Glomerular endothelial cell (primary cell): ENCODE measurements around the gene PYM1. TPM values are rescaled to one million over a fixed set of nuclear protein-coding genes. Genes with fewer than 3 reads are reported as not detected.
"Not testable (repeated sequence)": the region's sequence is repeated elsewhere in the genome, so short reads cannot be mapped to it uniquely, and the experiment has no call there.

ENCODE experiments used
- DNase-seq: peaks from one replicate; pipeline ENCODE4 v3.0.0-alpha.2; 2011; ENCODE audit warnings: low read depth, low spot score; ENCODE audit errors: extremely low read depth
- total RNA-seq: library from RNA; depleted of rRNA; stranded (reverse); fragments of >200 nt; gene quantifications from 2 replicates; pipeline ENCODE4 v1.2.3, GENCODE V29; 2015

The PYM1 gene
- total RNA-seq, 1 donor from 2014 or later: 31.8 TPM

DNA sequence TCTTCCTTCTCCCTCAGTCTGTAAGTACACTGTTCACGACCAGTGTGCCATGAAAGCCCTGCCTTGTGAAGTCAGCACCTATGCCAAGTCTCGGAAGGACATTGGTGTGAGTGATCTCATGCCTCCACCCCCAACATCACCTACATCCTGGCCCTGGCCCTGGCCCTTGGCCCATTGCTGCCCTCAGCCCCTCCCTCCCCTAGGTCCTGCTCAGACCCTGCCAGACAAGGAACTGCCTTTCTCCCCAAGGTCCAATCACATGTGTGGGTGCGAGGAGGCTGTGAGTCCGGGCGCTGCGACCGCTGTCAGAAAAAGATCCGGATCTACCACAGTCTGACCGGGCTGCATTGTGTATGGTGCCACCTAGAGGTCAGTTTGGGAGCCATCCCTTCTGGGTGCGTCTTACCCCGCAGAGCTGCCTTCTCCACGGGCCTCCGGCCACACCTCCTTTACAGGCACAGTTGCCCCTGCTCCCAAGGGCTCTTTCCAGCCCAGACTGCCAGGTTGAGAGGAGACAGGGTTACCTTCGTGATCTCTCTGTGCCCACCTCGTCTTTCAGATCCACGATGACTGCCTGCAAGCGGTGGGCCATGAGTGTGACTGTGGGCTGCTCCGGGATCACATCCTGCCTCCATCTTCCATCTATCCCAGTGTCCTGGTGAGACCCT is 12.5 kb upstream of the PYM1 start:
- no peak for DNase-seq

- no peak for DNase-seq
These were observed 11.3 kb upstream of the PYM1 start for GRCh38 chr12:55938826-55939501.

DNA sequence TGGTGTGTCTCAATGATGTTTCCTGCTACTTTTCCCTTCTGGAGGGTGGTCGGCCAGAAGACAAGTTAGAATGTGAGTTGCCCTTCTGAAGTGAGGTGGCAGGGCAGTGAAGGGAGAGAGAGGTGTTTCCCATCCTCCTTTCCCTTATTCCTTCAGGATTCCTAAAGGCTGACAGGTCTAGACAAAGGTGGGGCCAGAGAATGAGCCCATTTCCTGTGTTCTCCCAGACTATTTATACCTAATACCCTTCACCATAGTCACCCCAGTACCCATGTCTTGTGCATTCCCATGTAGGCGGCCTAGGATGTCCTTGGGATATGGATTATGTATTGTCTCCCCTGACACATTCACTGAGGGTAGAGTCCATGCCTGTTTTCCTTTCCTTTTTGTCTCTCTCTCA is 10.3 kb upstream of the PYM1 start:
- DNase-seq: no peak

DNA sequence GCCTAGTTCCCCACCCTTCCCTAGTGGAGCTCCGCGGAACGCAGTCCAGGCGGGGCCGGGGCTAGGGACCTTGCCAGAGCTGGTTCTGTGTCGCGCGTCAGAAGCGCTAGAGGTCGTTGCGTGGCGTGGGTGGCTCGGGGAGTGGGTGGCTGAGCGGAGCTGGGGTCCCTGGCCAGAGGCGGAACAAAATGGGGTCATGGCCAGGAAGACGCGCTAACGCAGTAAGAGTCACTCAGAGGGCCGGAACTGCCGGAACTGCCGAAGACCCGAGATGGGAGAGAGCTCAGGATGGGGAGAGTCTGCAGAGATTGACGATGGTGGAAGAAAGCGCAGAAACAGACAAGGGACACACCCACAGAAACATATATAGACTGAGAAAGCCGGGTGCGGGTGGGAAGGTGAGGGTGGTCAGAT is 8.1 kb upstream of the PYM1 start:
- no peak for DNase-seq

- no peak for DNase-seq
These were observed 7.1 kb upstream of the PYM1 start for GRCh38 chr12:55934773-55935172.

- DNase-seq: no peak
These were observed 6.4 kb upstream of the PYM1 start for GRCh38 chr12:55933799-55934742.

DNA sequence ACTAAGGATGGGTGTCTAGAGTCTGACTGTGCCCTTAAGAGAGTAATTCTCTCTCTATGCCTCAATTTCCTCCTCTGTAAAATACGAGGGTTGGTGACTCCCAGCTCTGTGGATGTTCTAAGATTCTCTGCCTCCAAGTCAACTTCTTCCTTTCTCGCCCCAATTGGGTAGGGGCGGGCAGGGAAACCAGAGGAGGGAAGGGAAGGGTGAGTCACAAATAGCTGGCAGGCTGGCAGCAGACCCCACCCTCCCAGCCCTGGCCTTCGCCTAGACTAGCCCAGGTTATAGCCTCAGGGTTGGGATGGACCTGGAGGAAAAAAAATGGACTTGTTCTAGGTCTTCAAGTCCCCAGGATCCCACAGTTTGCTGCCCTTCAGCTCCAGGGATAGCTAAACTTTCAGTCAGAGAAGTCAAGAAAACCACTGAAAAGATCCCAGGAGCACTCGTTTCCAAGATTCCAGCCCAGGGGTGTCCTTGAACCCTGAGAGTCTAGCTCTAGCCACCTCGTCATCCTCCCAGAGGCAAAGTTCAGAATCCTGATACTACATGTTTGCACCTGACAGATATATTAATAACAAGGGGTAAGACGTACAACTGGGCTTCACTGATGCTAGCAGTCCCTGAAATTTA is 5.6 kb upstream of the PYM1 start:
- no peak for DNase-seq

DNA sequence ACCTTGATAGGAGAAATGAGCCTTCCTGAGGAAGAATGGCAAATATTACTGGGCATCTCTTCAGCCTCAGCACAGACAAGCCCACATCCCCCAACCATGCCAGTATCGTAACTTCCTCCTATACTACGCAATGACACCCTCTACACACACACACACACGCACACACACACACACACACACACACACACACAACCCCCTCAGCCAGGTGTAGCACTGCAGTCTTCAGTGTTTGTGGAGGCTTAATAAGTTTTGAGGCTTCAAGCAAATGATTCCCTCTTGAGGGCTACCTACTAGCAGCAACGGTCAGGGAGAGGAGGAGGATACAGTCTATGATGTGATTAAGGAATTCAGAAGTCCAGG is 4.8 kb upstream of the PYM1 start:
- no peak for DNase-seq

DNA sequence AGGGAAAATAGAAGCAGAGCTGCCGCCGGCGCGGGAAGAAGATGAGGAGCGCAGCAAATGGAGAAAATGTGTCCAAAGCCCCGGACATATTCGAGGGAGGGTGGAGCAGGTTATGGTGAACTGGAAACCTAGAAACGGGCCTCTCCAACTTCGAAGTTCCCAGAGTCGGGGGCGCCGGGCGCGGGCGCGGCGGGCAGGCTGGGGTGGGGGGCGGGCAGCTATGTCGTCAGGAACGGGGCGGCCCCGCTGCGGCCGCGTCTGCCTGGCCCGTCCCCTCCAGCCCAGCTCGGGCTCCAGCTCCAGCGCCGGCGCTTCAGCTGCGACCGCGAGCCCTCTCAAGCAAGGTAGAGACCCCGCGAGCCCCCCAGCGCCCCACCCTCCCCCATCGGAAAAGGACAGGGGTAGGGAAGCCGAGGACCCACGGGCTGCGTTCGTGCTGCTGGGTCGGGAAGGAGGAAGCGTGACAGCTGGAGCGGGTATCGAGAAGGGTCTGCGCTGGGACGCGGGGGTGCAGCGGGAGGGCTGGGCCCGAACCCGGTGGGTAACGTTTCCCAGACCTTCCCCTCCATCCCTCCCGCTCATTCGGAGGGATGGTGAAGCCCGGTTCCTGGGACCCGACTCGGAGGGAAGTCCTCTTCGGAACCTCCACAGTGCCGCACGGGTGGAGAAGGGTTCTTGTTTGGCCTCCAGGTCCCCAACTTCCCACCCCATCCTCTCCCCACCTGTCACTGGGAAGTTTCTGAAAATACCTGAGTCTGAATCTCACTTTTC is 4.3 kb upstream of the PYM1 start:
- DNase-seq: no peak

DNA sequence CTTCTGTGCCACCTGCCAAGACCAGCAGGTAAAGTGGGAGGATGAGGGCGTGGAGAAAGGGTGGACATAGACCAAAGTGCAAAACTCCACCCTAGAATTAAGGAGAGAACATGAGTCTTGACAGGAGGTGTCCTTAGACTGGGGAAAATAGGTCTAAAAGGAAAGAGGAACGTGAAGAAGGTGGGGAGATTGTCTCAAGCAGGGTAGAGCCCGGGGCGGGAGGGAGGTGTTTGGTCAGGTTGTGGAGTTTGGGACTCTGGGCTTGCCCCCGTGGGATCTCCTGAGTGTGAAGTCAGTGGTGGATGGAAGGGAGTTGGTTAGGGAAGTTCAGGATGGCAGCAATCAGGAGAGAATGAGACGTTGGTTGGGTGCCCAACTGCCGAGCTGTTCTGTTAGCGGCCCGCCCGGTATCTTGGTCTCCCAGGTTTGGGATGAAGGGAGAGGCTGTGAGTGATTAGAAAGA is 3.7 kb upstream of the PYM1 start:
- no peak for DNase-seq

- DNase-seq: no peak
These were observed 3.1 kb upstream of the PYM1 start, which contains the start of gene DGKA for GRCh38 chr12:55930771-55931316. DGKA (plus strand) TSS chr12:55931162; CDS start chr12:55936504, 5,342 bp downstream.

DNA sequence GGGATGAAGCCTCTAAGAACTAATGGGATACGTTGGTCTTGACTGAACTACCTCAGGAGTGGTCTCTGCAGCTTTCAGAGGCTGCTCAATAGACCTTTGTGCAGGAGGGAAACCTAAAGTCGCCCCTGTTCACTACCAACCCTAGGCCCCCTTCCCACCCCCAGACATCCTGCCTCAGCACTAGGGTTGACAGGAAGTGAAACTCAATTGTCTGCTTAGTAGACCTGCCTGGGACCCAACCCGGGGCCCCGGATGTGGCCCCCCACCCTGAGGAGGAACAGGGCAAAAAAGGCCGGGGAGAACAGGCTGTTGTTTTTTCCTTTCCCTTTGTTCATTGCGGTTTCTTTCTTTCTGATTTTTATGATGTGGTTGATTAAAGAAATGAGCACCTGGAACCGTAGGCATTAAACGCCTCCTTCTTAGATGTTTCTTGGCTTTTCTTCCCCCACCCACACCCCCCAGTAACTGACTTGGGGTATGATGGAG is 1.7 kb upstream of the PYM1 start:
- DNase-seq: no peak

- no peak for DNase-seq
These were observed 731 bp downstream of the PYM1 start for GRCh38 chr12:55926738-55927587.

DNA sequence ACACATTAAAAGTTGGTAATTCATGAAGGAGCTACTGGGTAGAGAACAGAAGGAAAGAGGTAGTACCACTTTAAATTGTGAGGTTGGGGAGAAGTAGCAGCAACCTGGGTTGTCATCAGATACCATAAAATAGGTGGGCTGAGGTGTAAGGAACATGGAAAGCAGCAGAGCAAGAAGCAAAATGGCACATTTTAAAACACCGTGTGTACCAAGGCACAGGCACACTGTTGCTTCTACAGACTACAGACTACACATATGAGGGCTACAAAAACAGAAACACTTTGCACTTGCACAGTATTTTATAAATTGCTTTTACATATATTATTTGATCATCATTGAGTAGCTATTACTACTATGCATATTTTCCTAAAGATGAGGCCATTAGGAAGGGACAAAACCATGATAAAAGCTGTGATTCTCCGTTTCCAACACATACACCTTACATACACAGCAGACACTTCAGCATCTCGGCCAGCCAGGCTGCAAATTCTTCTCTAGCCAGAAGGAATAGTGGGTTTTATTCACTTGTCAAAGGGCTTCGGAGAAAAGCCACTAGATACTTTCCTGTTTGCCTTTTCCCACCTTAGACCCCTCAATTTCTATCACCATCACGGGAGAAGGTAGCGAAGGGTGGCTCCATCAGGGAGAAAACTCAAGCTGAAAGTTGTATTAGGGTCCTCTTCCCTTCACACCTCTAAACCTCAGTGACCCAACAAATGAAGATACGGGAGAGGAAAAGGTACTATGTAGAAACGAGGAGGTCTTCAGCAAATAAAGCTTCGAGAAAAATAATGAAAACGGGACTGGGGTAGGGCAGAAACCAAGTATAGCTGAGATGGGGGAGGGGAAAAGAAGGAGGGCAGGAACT is 1.6 kb downstream of the PYM1 start:
- DNase-seq: no peak

GRCh38 chr12:55925371-55925770 is 2.3 kb downstream of the PYM1 start:
- no peak for DNase-seq

GRCh38 chr12:55923648-55924047 is 4.0 kb downstream of the PYM1 start:
- not testable (repeated sequence) for DNase-seq

GRCh38 chr12:55922126-55922525 is 5.6 kb downstream of the PYM1 start:
- no peak for DNase-seq

GRCh38 chr12:55919032-55919431 is 8.7 kb downstream of the PYM1 start:
- DNase-seq: not testable (repeated sequence)
